ENCODE results near the gene AATK.

The AATK gene

DNA sequence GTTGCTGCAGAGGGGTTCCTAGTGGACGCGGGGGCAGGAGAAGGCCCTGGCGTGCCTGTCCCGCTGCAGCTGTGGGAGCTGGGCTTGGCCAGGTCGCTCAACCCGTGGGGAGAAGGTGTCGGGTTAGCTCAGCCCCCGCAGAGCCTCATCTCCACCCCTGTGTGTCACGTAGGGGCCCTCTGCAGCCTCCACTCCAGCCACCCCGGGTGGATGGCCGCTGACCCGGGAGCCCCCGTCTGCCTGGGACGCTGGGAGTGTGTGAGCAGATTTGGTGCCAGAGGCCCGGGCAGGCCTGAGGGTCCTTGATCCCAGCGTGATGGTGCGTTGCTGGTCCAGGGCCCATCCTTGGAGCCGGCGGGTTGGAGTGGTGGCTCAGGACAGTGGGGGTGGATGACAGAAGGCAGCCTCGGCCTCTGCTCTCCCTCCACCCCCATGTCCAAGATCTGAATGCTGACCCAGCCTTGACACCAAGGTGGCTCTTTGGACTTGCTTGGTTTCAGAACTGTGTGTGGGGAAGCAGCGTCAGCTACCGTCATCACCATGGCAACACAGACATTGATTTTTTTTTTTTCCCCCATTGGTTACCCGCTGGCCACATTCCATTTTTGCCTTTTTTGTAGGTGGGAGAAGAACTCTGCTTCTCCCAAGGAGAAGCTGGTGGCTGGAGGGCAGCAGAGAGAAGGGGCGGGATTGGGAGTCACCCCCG lies 95.3 kb downstream of the AATK start:
- no peak for DNase-seq (ENCODE audit: low read depth)

DNA sequence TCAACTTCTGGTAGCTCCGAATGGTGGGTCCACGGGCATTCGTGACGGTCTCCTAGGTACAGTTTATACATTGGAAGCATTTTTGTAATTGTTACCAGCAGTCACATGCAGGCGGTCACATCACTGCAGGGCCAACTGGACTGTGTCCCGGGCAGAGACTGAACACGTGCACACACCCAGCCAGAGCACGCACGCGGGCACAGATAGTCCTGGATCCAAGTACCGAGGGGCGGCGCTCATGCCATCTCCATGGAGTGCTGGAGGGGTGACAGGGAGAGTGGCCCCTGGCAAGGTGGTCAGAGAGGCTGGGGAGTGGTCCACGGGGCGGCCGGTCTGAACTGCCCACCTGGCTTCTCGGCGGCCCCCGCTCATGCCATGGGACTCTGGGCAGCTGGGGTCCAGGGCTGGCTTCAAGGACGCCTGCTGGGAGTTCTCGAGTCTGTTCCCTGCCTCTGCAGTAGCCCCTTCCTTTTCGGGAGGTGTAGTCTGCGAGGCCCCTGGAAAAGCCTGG lies 96.8 kb downstream of the AATK start:
- DNase-seq (ENCODE audit: low read depth): no peak

DNA sequence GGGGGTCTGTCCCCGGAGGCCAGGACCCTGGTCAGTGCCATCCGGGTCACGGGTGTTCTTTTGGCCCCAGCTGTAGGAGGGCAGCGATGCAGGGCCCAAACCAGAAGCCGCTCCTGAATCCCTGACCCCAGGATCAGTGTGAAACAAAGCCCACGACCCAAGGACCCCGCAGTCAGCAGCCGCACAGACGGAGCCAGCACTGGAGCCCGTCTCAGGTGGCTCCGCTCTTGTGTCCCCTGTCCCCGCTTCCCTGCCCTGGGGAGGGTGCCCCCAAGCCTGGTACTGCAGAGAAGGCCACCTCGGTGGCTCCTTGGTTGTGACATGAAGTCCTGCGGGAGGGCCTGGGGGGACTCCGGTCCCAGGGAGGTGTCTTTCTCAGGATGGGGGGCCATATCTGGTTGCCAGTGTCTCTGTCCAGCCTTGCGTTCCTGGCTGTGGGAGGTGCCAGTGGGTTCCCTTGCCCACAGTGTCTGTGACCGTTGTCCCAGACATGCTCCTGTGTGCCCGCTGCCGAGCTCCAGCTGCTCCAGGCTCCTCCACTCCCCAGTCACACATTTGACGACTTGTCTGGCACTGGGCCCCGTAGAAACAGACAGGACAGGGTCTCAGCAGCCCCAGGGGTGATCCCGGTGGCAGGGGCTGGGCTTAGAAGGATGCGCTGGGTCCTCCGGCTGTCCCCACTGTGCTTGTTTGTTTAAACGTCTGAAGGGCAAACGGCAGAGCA lies 97.4 kb downstream of the AATK start:
- no peak for DNase-seq (ENCODE audit: low read depth)

DNA sequence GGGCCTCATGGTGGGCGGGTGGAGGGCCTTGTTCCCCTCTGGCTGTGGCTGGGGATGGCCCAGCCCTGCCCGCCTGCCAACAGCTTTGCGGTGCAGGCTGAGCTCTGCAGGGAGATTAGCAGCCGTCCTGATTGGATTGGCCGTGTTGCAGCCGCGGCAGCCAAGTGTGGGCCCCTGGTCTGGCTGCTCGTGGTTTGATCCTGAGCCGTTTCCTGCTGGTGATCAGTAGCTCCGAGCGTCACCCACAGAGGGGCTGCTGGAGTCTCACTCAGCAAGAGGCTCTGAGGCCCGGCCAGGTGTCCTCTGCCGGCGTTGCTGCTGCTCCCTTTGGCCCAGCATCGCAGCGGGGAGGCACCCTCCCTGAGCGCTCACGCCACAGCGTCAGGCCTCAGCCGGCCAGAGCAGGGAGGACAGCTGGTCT lies 98.6 kb downstream of the AATK start:
- no peak for DNase-seq (ENCODE audit: low read depth)

All from stimulated activated CD8-positive, alpha-beta memory T cell treated with anti-CD3 and anti-CD28 coated beads, Interleukin-15, amount 100 ng/mL, for 24 hours (primary cell).